ENCODE results near the gene PLEKHA6.

PLEKHA6 gene

DNA sequence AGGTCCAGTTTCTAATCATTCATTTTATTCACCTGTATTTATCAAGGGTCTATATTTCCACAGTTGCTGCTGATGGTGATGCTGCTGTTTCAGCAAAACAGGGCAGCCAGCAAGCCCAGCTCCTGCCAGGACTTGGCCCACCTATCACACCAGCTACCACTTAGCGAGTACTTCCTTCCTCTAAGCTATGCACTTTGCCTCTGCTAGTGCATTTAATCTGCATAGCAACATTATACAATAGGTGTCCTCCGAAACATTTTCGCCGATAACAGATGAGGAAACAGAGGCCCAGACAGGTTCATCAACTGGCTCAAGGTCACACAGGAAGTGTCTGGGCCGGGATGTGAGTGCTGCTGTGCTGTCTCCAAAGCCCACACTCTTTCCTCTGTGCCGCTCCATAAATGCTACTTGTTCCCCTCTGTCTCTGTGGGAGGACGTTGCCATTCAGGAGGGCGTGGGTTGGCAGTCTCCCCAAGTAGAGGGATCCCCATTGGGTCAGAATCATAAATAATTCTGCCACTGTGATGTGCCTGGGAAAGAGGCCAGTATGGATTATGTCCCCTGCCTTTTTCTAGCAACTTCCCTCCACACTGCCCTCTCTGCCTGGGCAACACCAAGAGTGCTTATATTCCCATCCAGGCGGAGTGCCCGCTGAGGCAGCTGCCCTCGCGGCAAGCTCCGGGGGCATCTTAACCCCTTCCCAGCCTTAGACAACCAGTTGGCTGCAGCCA, 9.4 kb upstream of the PLEKHA6 start:
- no peak for DNase-seq (ENCODE audit: insufficient read length, low spot score)
- FAIRE-seq, result no peak
- TF ChIP-seq POLR2A (IDR thresholded peaks at IDR 0.05; ENCODE audit: low read depth, low read length), result no peak
- no peak for TF ChIP-seq POU2F2 (IDR thresholded peaks at IDR 0.05; ENCODE audit: low read depth, low read length)
- no peak for TF ChIP-seq POLR2AphosphoS5 (IDR thresholded peaks at IDR 0.05; ENCODE audit: low read depth, low read length)
- TF ChIP-seq TAF1 (IDR thresholded peaks at IDR 0.05; ENCODE audit: low read depth, low read length), result no peak
- TF ChIP-seq PAX5 (IDR thresholded peaks at IDR 0.05; ENCODE audit: insufficient read depth, low read length, severe bottlenecking), result no peak
- no peak for TF ChIP-seq SPI1 (IDR thresholded peaks at IDR 0.05; ENCODE audit: low read depth, low read length)

DNA sequence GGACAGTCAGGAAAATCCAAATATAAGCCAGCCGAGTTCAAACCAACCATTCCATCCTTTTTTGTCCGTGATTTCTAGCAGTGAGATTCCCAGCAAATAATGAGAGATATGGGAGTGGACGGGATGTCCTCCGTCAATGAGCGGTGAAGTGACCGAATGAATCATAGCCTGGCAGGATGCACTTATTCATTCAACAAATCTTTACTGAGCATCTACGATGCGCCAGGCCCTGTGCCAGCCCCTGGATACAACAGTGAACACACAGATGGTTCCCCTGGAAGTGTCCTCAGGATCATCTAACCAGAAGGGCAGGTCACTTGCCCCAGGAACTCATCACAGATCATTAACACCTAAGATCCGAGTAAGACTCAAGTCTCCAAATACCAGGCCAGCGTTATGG, 8.2 kb upstream of the PLEKHA6 start:
- FAIRE-seq (no peak), DNase-seq (ENCODE audit: insufficient read length, low spot score) (no peak)

DNA sequence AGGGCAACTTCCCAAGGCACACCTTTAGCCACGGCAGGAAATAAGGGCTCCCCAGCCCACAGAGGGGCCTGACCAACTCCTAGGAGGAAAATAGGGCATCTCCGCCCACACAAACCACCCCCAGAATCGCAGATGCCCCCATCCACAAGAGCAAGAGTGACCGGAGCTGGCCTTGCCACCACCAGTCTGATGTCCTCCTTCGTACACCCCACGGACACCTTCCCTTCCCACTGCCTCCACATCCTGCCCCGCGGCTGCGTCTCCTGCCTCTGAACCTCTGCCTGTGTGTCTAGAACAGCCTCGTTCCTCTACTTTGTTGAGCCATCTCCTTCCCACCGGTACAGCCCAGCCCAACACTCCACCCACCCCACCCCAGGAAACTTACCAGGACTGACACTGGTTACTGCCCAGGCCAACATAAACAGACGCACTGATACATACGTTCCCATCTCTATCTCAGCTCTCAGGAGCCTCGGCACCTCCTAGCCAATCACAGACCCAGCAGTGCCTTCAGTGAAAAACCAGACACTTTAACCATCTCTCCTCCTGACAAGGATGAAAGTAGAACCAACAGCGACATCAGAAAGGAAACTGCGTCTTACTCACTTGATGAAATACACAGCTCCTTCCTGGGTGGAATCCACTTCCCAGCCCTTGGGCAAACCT, 7.6 kb upstream of the PLEKHA6 start:
- FAIRE-seq, result no peak

More for the DNA sequence above, 8.2 kb upstream of the PLEKHA6 start:
- TF ChIP-seq POU2F2 (IDR thresholded peaks at IDR 0.05; ENCODE audit: low read depth, low read length) (no peak), POLR2A (IDR thresholded peaks at IDR 0.05; ENCODE audit: low read depth, low read length) (no peak), TAF1 (IDR thresholded peaks at IDR 0.05; ENCODE audit: low read depth, low read length) (no peak), PAX5 (IDR thresholded peaks at IDR 0.05; ENCODE audit: insufficient read depth, low read length, severe bottlenecking) (no peak), SPI1 (IDR thresholded peaks at IDR 0.05; ENCODE audit: low read depth, low read length) (no peak), POLR2AphosphoS5 (IDR thresholded peaks at IDR 0.05; ENCODE audit: low read depth, low read length) (no peak)

DNA sequence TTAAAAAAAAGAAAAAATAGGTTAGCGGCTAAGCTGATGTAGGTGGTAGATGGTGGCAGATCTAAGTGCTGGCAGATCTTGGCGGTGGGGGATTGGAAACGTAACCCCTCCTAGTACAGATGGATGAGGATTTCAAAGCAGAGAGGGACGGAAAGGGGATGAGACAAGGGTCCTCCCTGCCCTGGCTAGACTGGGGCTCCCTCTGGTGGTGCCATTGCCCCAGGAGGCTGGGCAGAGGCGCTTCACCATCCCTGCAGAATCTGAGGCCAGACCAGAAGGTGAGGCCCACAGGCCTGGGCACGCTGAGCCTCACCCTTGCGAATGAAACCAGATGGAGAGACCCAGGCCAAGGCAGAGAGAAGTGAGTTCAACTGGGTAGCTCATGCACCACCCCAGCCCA, 7.0 kb upstream of the PLEKHA6 start:
- TF ChIP-seq TAF1 (IDR thresholded peaks at IDR 0.05; ENCODE audit: low read depth, low read length) (no peak), SPI1 (IDR thresholded peaks at IDR 0.05; ENCODE audit: low read depth, low read length) (no peak), POLR2AphosphoS5 (IDR thresholded peaks at IDR 0.05; ENCODE audit: low read depth, low read length) (no peak), PAX5 (IDR thresholded peaks at IDR 0.05; ENCODE audit: insufficient read depth, low read length, severe bottlenecking) (no peak), POLR2A (IDR thresholded peaks at IDR 0.05; ENCODE audit: low read depth, low read length) (no peak), POU2F2 (IDR thresholded peaks at IDR 0.05; ENCODE audit: low read depth, low read length) (no peak)
- FAIRE-seq, result no peak
- no peak for DNase-seq (ENCODE audit: insufficient read length, low spot score)

More for the DNA sequence above, 7.6 kb upstream of the PLEKHA6 start:
- DNase-seq (ENCODE audit: insufficient read length, low spot score), result no peak
- TF ChIP-seq SPI1 (IDR thresholded peaks at IDR 0.05; ENCODE audit: low read depth, low read length) (no peak), POLR2A (IDR thresholded peaks at IDR 0.05; ENCODE audit: low read depth, low read length) (no peak), TAF1 (IDR thresholded peaks at IDR 0.05; ENCODE audit: low read depth, low read length) (no peak), POLR2AphosphoS5 (IDR thresholded peaks at IDR 0.05; ENCODE audit: low read depth, low read length) (no peak), PAX5 (IDR thresholded peaks at IDR 0.05; ENCODE audit: insufficient read depth, low read length, severe bottlenecking) (no peak), POU2F2 (IDR thresholded peaks at IDR 0.05; ENCODE audit: low read depth, low read length) (no peak)

DNA sequence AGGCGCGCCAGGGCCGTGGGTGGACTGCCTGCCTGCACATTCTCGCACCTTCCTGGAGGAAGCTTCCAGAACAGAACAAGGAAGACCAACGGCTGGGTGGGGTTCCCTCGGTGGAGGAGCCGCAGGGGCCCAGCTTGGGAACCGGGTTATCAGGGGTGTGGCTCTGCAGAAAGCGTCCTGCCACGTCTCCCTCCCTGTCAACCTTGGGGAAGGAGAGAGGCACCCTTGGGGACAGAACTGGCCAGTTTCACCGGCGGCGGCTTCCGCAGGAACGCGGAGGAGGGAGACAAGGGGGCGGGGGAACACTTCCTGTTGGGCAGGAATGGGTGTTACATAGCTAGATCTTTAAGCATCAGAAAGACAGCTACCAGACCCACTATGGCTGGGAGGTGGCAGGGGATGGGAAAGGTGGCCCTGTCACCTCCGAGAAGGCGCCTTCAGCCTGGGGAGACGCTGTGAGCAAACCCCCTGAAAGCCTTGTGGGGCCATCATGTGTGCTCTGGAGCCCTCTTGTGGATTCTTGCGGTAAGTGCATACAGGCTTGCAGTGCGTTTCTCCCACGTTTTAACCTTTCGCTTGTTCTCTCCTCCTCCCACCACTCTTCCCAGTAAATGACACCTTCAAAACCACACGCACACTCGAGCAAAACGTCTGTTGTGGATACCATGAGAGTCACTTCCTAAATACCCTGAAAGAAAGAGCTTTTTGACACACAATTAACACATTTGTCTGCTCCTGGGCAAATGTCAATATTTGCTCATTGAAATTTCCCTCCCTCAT, 3.8 kb upstream of the PLEKHA6 start:
- DNase-seq (ENCODE audit: insufficient read length, low spot score), result peak; percentile 61
- peak; percentile 90 for FAIRE-seq
- no peak for TF ChIP-seq SPI1 (IDR thresholded peaks at IDR 0.05; ENCODE audit: low read depth, low read length)
- TF ChIP-seq POLR2AphosphoS5 (IDR thresholded peaks at IDR 0.05; ENCODE audit: low read depth, low read length), result no peak
- no peak for TF ChIP-seq PAX5 (IDR thresholded peaks at IDR 0.05; ENCODE audit: insufficient read depth, low read length, severe bottlenecking)
- TF ChIP-seq TAF1 (IDR thresholded peaks at IDR 0.05; ENCODE audit: low read depth, low read length), result no peak
- no peak for TF ChIP-seq POU2F2 (IDR thresholded peaks at IDR 0.05; ENCODE audit: low read depth, low read length)
- no peak for TF ChIP-seq POLR2A (IDR thresholded peaks at IDR 0.05; ENCODE audit: low read depth, low read length)

DNA sequence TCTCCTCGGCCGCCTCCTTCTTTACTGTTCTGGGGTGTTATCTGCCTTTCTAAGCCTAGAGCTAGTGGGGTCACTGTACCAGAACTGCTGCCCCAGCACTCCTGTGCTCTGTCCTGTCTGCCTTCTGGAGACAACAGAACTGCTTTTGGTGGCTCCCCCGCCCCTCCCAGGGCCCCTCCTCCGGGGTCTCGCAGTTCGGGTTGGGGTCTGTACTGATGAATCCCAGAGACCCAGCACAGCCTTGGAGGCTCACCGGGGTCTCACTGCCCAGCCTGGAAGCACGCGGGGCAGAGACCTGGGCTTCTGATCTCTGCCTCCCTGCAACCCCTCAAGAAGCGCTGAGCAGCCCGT, 3.2 kb upstream of the PLEKHA6 start:
- FAIRE-seq, result no peak
- TF ChIP-seq SPI1 (IDR thresholded peaks at IDR 0.05; ENCODE audit: low read depth, low read length) (no peak), POU2F2 (IDR thresholded peaks at IDR 0.05; ENCODE audit: low read depth, low read length) (no peak), PAX5 (IDR thresholded peaks at IDR 0.05; ENCODE audit: insufficient read depth, low read length, severe bottlenecking) (no peak), POLR2A (IDR thresholded peaks at IDR 0.05; ENCODE audit: low read depth, low read length) (no peak), TAF1 (IDR thresholded peaks at IDR 0.05; ENCODE audit: low read depth, low read length) (no peak), POLR2AphosphoS5 (IDR thresholded peaks at IDR 0.05; ENCODE audit: low read depth, low read length) (no peak)
- DNase-seq (ENCODE audit: insufficient read length, low spot score), result no peak

DNA sequence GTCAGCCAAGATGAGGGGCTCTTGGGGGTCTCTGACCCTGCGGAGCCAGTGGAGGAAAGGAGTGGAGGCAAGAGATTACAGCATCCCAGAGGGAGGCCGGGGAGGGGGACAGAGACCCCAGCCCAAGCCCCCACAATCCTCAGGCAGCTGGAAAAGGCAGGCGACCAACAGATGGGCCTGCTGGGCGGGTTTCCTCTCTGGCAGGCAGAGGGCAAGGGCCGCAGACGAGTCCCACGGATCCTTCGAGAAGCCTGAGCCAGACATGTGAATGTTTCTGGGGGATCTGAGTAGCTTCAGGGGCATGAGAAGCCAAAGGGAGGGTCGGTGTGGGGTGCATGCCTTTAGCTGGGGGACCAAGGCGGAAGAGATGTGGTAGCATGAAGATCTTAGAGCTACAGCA, 2.1 kb upstream of the PLEKHA6 start:
- FAIRE-seq, result no peak

DNA sequence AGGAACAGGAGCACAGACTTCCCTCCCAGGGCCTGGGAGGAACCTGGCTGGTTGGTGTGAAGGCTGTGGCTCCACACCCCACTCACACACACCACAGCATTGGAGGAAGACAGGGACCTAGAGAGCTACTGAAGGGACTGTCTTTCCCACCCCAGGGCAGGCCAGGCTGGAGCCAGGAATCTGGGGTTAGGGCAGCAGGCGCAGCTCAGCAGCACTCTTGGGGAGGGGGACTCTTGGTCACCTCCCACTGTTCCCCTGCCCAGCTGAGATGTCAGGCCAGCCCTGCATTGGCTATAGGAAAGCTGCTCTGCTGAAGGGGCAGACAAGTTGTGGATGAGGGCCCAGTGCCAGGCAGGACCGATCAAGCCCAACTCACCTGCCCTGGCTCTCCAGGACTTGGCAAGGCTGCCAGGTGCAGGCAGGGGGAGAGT, 1.6 kb upstream of the PLEKHA6 start:
- TF ChIP-seq TAF1 (IDR thresholded peaks at IDR 0.05; ENCODE audit: low read depth, low read length), result no peak
- no peak for TF ChIP-seq POLR2A (IDR thresholded peaks at IDR 0.05; ENCODE audit: low read depth, low read length)
- no peak for TF ChIP-seq PAX5 (IDR thresholded peaks at IDR 0.05; ENCODE audit: insufficient read depth, low read length, severe bottlenecking)
- TF ChIP-seq POU2F2 (IDR thresholded peaks at IDR 0.05; ENCODE audit: low read depth, low read length), result no peak
- no peak for TF ChIP-seq SPI1 (IDR thresholded peaks at IDR 0.05; ENCODE audit: low read depth, low read length)
- TF ChIP-seq POLR2AphosphoS5 (IDR thresholded peaks at IDR 0.05; ENCODE audit: low read depth, low read length), result no peak
- no peak for DNase-seq (ENCODE audit: insufficient read length, low spot score)
- FAIRE-seq, result no peak

More for the DNA sequence above, 2.1 kb upstream of the PLEKHA6 start:
- no peak for DNase-seq (ENCODE audit: insufficient read length, low spot score)
- TF ChIP-seq PAX5 (IDR thresholded peaks at IDR 0.05; ENCODE audit: insufficient read depth, low read length, severe bottlenecking) (no peak), TAF1 (IDR thresholded peaks at IDR 0.05; ENCODE audit: low read depth, low read length) (no peak), POLR2A (IDR thresholded peaks at IDR 0.05; ENCODE audit: low read depth, low read length) (no peak), POLR2AphosphoS5 (IDR thresholded peaks at IDR 0.05; ENCODE audit: low read depth, low read length) (no peak), SPI1 (IDR thresholded peaks at IDR 0.05; ENCODE audit: low read depth, low read length) (no peak)

DNA sequence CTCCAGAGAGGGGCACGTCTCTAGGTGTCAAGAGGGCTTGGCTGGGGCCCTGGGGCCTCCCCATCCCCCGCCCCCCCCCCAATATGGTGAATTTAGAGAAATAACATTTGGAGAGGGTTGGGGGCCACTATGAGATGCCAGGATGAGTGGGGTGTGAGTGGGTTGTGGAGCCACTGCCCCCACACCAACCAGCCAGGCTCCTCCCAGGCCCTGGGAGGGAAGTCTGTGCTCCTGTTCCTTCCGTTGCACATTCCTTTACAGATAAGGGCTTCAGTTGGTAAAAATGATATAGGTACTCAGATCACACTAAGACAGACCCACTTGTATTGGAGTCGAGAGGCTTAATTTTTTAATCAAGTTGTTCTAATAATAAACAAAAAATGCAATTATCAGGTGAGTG, 585 bp upstream of the PLEKHA6 start:
- no peak for DNase-seq (ENCODE audit: insufficient read length, low spot score)
- TF ChIP-seq SPI1 (IDR thresholded peaks at IDR 0.05; ENCODE audit: low read depth, low read length) (no peak), POU2F2 (IDR thresholded peaks at IDR 0.05; ENCODE audit: low read depth, low read length) (no peak), TAF1 (IDR thresholded peaks at IDR 0.05; ENCODE audit: low read depth, low read length) (no peak), POLR2AphosphoS5 (IDR thresholded peaks at IDR 0.05; ENCODE audit: low read depth, low read length) (no peak), PAX5 (IDR thresholded peaks at IDR 0.05; ENCODE audit: insufficient read depth, low read length, severe bottlenecking) (no peak), POLR2A (IDR thresholded peaks at IDR 0.05; ENCODE audit: low read depth, low read length) (no peak)
- no peak for FAIRE-seq

Measured in GM12891 (cell line).